Stimulated activated CD8-positive, alpha-beta memory T cell treated with anti-CD3 and anti-CD28 coated beads, Interleukin-4, amount 100 ng/mL, for 48 hours (primary cell): ENCODE measurements around the gene ARFGAP3.

ENCODE experiments used
- DNase-seq: peaks from one replicate; pipeline ENCODE4 v3.0.0-alpha.2; 2020

Gene ARFGAP3, protein sequence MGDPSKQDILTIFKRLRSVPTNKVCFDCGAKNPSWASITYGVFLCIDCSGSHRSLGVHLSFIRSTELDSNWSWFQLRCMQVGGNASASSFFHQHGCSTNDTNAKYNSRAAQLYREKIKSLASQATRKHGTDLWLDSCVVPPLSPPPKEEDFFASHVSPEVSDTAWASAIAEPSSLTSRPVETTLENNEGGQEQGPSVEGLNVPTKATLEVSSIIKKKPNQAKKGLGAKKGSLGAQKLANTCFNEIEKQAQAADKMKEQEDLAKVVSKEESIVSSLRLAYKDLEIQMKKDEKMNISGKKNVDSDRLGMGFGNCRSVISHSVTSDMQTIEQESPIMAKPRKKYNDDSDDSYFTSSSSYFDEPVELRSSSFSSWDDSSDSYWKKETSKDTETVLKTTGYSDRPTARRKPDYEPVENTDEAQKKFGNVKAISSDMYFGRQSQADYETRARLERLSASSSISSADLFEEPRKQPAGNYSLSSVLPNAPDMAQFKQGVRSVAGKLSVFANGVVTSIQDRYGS

DNA sequence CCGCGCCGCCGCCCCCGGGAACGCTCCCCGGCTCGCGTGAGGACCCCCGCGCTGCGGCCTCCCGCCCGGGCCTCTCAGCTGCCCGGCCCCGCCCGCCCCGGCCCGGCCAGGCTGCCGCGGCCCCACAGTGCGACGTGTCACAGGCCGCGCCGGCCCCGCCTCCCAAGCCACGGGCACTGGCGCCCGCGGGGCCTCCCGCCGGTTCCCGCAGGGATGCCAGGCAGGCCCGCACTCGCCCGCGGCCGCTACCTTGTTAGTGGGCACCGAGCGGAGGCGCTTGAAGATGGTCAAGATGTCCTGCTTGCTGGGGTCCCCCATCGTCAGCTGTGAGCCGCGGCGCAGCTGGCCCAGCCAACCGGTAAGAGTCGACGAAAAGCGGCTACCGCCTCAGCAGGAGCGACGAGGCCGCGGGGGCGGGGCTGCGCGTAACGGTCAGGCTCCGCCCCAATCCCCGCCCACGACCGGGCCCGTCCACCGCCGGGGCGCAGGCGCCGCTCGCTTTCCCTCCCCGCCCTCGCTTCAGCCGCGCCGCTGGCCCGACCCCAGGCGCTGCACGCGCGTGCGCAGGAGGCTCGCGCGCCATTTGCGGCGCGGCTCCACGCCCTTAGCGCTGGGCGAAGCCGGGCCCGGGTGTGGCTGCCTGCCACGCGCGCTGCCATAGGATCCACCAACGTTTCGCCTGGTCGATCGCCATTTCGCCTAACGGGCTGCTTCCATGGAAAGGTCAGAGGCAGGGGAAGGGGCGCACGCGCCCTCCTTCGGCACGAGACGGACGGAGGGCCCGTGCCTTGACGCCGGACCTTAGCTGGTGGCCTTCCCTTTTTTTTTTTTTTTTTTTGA is at the start of gene ARFGAP3:
Gene ARFGAP3, minus strand, starts transcription at position 409 of the 840 bp plus-strand sequence. Its CDS starts 91 bp downstream, at position 318.
- peak; percentile 97 for DNase-seq

DNA sequence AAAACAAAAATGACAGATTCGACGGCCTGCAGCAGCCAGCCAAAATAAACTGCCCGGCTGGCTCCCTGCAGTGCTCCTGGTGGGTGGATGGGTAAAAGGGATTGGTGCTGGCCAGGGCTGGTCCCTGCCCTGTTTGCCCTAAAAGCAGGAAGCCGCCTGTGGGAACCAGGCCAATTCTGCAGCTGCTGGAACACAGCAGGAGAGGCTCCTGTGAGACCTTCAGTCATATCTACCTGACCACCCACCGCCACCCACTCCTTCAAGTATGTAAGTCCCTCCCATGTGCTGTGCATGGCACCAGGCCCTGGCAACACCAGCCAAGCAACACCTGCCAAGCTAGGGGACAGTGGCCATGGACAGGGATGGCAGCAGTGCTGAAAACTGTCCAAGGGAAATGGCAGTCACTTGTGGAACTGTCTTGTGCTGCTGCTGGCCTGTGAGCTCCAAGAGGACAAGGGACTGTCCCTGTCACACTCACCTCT is 48.7 kb upstream of the ARFGAP3 start:
- DNase-seq: no peak

DNA sequence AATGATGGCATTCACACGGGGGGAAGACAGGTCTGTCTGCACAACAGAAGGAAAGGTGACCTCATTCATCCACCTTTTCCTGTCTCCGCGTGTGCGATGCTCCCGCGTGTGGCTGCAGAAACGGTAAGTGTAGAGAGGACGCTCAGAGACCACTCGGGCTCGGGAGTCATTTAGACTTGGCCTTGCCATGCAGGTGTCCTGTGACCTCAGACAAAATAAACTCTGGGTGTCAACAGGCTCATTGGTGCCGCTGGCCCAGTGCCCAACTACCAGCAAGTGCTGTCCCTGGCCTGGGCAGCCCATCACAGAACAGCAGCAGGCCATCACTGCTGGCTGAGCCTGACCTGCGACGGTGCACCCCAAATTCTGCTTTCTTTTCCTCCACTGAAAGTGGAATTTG is 48.1 kb upstream of the ARFGAP3 start:
- DNase-seq: no peak

DNA sequence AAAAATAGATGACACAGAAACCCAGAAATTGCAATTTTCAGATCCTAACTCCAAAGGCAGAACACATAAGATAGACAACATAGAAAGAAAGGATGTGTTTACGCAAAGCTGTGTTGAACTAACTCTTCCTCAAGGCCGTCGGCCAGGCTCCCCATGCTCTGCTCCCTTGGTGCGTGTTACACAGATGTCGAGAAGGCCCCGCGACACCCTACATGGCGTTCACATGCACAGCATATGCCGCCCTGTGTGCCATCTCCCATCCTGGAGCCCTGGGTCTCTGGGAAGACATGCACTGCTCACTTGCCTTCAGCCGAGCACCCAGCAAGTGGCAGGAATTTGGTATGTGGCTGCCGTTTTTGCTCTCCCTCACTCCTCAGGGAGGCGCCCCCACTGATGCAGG is 47.0 kb upstream of the ARFGAP3 start:
- DNase-seq: no peak

DNA sequence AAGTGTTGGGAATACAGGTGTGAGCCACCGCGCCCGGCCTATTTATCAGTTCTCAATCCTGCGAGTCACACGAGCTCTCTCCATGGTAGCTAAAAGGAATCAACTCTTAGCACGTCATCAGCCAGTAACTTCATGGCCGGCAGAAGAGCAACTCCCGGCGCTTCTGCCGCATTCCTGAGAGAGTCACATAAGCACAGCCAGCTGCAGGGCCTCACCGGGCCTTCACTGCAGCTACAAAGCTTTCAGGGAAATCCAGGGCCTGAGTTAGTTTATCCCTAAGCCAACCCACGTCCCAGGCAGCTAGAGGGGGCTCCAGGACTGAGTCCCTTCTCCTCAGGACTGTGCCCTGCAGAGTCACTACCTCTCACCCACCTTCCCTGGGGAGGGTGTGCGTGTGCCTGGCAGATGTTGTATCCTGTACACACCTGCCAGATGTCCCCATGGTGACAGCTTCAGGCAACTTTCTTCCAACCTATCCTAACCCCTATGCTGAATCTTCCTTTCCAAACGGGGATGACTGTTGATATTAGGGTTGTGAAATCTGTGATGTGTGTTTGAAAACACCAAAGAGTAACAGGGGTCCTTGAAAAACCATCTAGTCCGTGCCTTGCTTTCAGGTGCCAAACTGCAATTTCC is 45.9 kb upstream of the ARFGAP3 start:
- no peak for DNase-seq

DNA sequence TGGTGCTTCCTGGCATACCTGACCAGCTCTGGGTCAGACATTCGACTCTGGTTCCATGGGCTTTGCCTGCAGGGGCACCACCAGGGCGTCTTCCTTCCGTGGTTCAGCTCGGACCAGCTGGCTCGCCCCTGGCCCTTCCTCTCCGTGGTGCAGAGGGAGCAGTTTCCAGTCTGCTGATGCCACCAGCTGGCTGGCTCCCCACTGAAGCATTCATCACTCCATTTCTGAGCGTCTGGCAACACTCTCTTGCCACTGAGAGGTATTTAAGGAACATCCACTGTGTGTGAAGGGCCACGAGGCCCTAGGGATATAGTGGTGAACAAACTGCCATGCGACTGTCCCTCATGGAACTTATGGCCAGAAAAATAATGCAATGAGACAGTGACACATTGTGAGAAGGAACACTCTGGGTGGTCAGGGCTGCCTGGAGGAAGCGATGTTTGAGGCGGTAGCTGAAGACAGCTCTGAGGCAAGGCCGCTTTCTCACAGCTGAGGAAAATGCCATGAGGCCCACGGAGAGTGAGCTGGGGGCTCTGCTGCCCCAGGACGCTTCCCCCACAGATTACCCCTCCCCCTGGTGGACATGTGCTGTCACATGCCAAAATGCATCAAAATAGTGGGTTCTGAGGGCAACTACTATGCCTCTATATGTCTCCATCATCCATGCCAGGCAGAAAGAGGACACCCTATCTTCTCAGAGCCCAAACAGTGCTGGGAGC is 44.9 kb upstream of the ARFGAP3 start:
- DNase-seq: no peak

DNA sequence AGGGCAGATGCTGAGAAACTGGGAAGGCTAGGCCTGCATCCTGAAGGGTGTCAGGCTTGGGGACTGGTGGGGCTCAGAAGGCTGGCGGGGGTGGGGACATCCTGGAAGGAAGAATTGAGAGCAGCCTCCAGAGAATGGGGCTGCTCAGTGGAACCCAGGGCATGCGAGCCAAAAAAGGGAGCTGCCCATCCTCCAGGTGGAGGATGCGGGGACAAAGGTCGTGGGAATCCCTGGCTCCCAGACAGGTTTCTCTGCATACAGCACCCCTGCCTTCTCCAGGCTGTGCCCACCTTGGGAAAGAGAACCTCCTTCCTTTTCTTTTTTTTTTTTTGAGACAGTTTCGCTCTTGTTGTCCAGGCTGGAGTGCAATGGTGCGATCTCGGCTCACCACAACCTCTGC is 40.9 kb upstream of the ARFGAP3 start:
- no peak for DNase-seq

DNA sequence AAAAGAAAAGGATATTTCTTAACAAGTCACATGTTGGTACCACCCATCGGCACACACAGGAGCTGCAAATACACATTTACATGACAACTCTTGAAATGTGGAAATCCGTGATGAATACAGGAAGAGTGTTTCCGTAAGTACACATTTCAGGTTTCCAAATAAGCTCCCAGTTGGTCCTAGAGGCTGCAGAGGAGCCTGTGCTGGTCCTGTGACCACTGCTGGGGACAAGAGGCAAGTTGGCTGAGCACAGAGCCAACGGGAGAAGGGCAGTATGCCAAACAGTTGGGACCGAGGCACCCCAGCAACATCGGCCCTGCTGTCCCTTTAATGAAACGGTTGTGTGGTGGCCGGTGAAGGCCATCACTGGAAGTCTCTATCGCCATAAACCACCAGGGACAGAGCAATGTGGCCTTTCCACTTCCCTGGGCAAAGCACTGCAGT is 38.5 kb upstream of the ARFGAP3 start:
- no peak for DNase-seq

DNA sequence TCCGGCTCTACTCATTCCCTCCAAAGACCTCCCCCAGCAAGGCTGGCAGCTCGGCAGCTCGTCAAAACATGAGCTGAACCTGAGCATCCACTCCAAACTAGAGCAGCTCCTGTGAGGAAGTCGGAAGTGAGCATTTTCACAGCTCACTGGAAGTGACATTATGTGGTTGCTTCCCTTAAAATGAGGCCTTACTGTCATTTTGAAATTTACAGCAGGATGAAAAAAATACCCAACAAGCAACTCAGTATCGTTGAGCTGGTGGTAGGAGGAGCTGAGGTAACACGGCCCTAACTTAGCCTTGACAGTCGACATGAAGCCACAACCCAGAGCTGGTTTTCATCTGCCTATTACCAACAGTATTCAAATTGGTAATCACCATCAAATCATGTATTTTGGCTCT is 38.0 kb upstream of the ARFGAP3 start:
- no peak for DNase-seq

DNA sequence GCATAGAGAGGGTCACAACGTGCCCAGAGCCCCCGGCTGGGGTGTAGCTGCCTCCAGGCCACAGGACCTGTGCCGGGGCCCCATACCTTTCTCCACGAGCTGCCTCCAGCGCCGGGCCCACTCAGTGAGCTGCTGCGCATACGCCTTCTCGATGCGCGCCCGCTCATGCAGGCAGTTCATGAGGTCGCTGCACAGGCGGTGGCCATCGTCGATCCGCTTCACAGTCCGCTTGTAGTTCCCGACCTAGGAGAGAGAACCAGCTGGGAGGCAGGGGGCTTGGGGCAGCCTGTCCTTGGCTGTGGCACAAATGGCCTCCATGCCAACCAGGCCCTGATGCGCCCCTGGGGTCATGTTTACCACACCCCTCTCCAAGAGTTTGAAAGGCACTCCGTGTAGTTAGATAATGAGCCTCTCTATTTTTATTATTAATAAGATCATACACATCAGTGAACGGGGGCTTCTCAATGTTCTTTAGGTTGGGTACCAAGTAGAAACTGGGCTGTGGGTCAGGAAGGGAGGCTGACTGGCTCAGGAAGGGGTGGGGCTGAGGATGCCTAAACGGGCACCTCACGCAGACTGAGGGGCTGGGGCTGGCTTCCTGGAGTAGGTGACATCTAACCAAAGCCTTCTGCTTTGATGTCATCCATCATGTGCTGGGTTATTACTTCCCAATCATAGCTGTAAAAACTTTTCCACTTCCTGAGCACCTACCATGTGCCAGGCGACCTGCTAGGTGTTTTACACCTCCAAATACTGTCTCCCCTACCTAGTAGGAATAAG is 36.5 kb upstream of the ARFGAP3 start:
- no peak for DNase-seq

DNA sequence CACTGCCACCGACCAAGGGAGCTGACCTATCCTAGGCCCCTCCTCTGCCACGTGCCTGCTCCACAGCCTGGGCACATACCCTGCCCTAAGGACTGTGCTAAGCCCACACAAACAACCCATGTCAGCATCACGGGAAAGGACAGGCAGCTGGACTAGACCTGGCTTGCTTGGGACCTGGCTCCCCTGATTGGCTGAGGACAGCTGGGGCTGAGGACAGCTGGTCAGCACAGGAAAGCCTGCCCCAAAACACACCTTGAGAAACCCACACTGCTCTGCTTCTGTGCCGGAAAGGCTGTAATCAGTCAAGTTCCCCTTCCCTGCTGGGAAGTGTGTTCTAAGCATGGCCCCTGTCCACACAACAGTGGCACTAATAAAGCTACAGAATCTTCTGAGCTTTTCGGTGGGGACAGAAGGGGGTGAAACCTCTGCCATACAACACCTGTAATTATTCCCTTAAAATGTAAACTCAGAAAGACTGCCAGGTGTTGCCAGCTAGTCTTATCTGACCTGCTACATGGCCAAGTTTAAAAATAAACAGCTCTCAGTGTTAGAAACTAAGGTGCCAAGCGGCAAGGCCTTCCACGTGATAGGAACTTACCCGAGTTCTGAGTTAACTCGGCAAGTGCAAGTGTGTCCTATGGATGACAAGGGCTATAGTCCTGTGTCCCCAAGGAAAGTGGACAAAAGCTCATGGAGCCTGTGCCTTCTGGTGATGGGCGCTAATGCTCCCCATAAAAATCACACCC is 35.7 kb upstream of the ARFGAP3 start:
- DNase-seq: no peak

DNA sequence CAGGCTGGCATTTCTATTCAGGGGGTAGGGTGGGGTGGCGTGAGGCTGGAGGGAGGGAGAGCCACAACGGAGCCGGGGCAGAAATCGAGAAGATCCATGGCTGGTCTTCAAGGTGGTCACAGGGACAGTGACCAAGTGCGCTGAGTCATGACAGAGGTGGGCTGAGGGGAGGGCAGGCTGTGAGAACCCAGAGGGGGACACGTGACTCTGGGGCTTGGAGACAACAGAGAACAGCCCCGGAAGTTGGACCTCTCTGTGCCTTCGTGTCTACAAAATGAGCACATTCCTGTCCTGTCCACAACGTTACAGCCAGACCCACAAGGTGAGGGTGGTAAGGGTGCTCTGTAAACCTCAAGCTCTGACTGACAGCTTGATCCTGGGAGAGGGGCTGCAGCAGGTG is 35.1 kb upstream of the ARFGAP3 start:
- no peak for DNase-seq

DNA sequence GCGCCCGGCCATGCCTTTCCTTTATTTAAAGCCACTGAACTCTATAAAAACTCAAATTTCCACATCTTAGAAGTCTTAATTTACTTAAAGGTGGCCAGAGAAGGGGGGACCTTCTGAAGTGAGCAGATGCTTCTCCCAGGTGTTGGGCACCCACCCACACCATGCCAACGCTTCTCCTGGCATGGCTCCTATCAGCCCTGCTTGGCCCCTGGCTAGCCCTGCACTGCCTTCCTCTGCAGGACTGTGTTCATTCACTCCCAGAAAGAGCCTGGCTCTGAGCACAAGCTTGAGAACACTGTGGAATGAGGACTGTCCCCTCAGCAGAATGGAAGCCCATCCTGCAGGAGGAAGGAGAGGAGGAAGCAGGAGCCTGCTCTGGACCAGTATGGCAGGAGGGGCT is 34.6 kb upstream of the ARFGAP3 start:
- no peak for DNase-seq

DNA sequence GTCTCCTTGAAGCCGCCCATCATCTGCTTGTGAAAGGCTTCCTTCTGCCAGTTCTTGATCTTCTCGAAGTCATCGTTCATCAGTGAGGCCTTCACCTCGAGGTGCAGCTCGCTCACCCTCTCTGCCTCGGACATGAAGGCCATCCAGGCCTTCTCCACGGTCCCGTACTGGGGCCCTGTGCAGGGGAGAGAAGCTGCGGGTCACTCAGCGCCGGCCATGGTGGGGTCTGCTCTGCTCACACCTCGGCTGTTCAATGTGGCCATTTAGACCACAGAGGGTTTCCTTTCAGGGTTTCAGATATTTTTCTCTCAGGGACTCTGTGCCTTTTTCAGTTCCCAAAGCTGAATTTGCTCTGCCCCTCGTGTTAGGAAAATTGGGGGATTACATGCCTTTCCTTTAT is 33.9 kb upstream of the ARFGAP3 start:
- DNase-seq: no peak

DNA sequence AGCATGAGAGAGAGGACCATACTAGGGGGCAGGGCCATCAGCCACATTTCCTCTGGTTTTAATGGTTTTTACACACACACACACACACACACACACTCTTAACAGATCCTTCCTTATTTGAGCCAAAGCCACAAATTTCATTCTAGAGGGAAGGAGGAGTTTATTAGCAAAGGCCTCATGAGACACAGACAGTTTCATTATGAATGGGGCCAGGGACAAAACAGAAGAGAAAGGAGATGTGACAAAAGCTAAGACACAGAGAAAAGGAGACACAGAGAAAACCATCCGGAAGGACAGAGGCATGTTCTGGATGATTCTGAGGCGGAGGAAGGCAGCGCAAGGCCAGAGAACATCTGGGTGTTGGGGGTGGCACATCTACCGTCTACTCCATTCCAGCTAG is 32.2 kb upstream of the ARFGAP3 start:
- no peak for DNase-seq

DNA sequence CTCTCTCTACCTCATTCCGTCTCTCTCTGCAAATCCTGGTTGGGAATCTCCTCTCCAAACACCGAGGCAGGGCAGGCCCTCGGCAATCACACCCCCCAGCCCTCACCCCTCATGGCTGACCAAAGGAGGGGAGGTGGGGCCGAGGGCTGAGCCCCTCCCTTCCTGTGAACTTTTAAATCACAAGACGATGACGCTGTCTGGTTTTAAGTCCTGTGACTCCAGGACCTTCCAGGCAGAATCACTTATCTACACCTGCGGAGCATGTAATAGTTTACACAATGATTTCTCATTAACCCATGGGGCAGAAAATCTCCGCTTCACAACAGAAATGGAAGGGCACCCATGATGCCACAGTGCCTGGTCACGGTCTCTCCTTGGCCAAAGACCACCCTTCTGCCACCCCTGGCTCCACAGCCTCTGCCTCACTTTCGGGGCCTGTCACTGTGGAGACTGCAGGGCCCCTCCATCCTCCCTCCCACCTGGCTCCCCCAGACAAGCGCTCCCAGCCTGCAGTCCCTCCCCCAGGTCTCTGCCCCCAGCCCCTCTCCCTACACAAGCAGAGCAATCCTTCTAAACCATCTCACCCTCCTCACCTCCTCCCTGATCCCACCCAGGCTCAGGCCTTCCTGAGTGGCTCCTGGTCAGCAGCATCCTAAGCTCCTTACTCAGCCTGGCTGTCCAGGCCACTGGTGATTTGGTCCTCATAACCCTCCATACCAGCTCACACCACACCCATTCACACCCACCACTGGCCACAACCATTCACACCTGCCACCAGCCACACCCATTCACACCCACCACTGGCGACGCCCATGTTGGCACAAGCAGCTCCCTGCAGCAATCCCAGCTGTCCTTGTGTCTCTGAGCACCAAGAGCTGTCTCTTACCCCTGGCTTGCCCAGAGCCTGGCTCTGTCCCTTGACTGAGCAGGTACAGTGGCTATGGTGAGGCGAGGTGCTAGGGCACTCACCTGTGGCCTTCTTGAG is 30.7 kb upstream of the ARFGAP3 start:
- no peak for DNase-seq

DNA sequence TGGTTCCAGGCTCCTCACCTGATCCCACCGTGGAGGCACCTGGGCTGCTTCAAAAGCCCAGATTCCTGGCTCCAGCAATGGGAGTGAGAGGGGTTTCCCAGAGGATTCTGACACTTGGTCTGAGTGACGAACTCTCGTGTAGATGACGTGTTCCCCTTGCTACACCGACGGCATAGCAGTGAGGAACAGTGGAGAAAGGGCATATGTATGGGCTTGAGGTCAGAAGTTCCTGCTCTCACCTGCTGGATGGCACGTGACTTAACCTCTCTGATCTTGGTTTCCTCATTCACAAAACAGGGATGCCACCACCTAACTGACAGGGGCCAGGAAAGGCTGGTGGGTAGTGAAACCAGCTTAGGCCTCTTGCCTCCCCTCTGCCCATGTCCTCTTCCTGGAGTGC is 30.0 kb upstream of the ARFGAP3 start:
- DNase-seq: no peak

DNA sequence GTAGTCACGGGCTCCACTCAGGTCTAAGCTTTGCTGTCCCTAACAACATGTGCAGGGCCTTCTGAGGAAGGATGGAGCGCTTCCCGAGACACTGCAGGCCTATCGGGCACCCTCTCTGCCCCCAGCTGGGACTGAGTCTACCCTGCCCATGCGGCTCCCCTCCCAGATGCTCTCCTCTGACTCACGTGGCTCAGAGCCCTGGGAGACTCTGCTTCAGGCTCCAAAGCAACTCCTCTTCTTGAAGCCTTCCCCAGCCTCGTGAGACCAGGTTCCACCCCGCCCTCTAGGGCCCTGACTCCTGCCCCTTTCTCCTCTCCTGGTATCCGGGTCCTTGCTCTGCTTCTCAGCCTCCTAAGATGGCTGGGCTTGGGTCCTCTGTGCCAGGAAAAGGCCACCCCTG is 28.4 kb upstream of the ARFGAP3 start:
- DNase-seq: no peak

DNA sequence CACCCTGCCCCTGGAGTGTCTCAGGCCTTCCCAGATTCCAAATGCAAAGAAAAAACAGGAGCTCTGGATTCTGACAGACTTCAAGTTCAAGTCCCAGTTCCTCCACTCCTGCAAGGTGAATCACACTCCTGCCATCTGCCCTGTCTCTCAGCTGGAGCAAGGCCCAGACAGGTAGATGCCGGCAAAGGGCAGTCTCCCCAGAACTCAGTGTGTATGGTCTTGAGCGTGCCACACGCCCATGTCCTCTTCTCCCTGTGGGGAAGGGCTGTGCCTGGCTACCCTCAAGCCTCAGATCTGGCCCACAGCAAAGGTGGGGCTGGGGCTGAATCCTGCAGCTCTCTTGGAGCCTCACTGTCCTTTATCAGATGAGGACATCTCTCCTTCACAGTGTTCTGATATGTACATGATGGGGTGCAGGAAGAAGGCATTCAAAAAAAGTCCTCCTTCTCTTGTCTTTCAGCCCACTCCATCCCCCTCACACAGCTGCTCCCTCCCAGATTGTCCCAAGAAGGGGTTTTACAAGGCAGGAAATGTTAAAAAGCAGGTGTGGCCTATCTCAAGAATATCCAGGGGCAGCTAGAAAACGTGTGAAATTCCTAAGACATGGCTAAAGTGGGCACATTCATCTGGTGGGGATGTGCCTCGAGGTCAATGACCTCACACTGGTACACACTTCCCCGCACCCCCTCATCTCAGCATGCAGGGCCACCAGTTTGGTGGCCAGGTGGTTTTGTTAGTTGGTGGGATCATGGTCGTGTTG is 27.7 kb upstream of the ARFGAP3 start:
- DNase-seq: no peak
